Loucy (cell line): ENCODE data around the gene UBR4.

ENCODE experiments used
- H2AFZ ChIP-seq: fragments of 200-600 bp; sonication (generic); 2 replicates; pipeline ENCODE4 v1.6.0; 2016; ENCODE audit warnings: antibody characterized with exemption, mild to moderate bottlenecking, low read length, moderate library complexity
- H3F3A ChIP-seq: fragments of 200-600 bp; 2 replicates; pipeline ENCODE4 v1.6.0; 2016; ENCODE audit warnings: antibody characterized with exemption, low read depth, mild to moderate bottlenecking
- H3K27me3 ChIP-seq: fragments of 200-600 bp; sonication (generic); 2 replicates; pipeline ENCODE4 v1.6.1; 2014; ENCODE audit warnings: low read length, mild to moderate bottlenecking; ENCODE audit not compliant: insufficient read depth, poor library complexity, severe bottlenecking
- H3K36me3 ChIP-seq: fragments of 200-600 bp; sonication (generic); 2 replicates; pipeline ENCODE4 v1.6.1; 2016; ENCODE audit warnings: low read length; ENCODE audit not compliant: insufficient read depth
- H3K4me1 ChIP-seq: fragments of 200-600 bp; sonication (generic); 2 replicates; pipeline ENCODE4 v1.5.1; 2014; ENCODE audit warnings: low read length, mild to moderate bottlenecking; ENCODE audit not compliant: insufficient read depth, poor library complexity, severe bottlenecking
- H3K4me2 ChIP-seq: fragments of 200-600 bp; sonication (generic); 2 replicates; pipeline ENCODE4 v1.6.0; 2014; ENCODE audit warnings: antibody characterized with exemption, low read length, low read depth, mild to moderate bottlenecking; ENCODE audit not compliant: poor library complexity, severe bottlenecking
- H3K4me3 ChIP-seq: fragments of 200-600 bp; sonication (generic); 2 replicates; pipeline ENCODE4 v1.5.1; 2014; ENCODE audit warnings: low read length, mild to moderate bottlenecking, mixed read lengths; ENCODE audit not compliant: poor library complexity, severe bottlenecking
- H3K79me2 ChIP-seq: fragments of 200-600 bp; sonication (generic); 2 replicates; pipeline ENCODE4 v1.6.1; 2014; ENCODE audit warnings: low read length; ENCODE audit not compliant: insufficient read depth
- H3K9ac ChIP-seq: fragments of 200-600 bp; sonication (generic); 2 replicates; pipeline ENCODE4 v1.6.0; 2014; ENCODE audit warnings: mild to moderate bottlenecking, low read depth, low read length, moderate library complexity; ENCODE audit not compliant: poor library complexity, severe bottlenecking
- H3K9me2 ChIP-seq: fragments of 200-600 bp; sonication (generic); replicated peaks from 2 replicates; pipeline ENCODE4 v1.6.1; 2016; ENCODE audit warnings: low read depth, low read length, mixed read lengths
- H3K9me3 ChIP-seq: fragments of 200-600 bp; sonication (generic); 2 replicates; pipeline ENCODE4 v1.6.1; 2014; ENCODE audit warnings: mild to moderate bottlenecking, antibody characterized with exemption, low read length, low read depth; ENCODE audit not compliant: insufficient read depth
- H4K20me1 ChIP-seq: fragments of 200-600 bp; sonication (generic); 2 replicates; pipeline ENCODE4 v1.6.0; 2014; ENCODE audit warnings: antibody characterized with exemption, low read length, mild to moderate bottlenecking; ENCODE audit not compliant: insufficient read depth, poor library complexity, severe bottlenecking
- CTCF ChIP-seq: fragments of 200-600 bp; sonication (generic); conservative IDR thresholded peaks from 2 replicates; pipeline ENCODE4 v1.5.1; 2014; ENCODE audit warnings: mild to moderate bottlenecking, antibody characterized with exemption, low read length
- EZH2phosphoT487 ChIP-seq: fragments of 200-600 bp; IDR thresholded peaks from 2 replicates; pipeline ENCODE4 v1.6.1; 2018; ENCODE audit warnings: antibody characterized with exemption, mild to moderate bottlenecking, moderate library complexity, borderline replicate concordance

UBR4 gene

GRCh38 chr1:19084206-19084738, 125.8 kb downstream of the UBR4 start:
- Histone ChIP-seq H3K27me3 (no peaks in the 10 kb centered on the region), H2AFZ (no peak overlapping the region), H3K9me2 (no peaks in the 10 kb centered on the region), H4K20me1 (no peaks in the 10 kb centered on the region), H3K36me3 (peaks cover 98% of the 10 kb centered on the region; the same call in 1 of the 2 replicates), H3K4me3 (no peak overlapping the region), H3K4me2 (no peak overlapping the region), H3F3A (no peaks in the 10 kb centered on the region), H3K4me1 (no peaks in the 10 kb centered on the region), H3K79me2 (no peaks in the 10 kb centered on the region), H3K9me3 (no peaks in the 10 kb centered on the region), H3K9ac (no peak overlapping the region)
- TF ChIP-seq CTCF (no peak), EZH2phosphoT487 (no peak)

GRCh38 chr1:19083081-19083480, 127.0 kb downstream of the UBR4 start:
- Histone ChIP-seq H3K9me2 (no peaks in the 10 kb centered on the region), H3K9ac (no peak overlapping the region), H2AFZ (no peak overlapping the region), H3K27me3 (no peaks in the 10 kb centered on the region), H3K79me2 (no peaks in the 10 kb centered on the region), H3K4me2 (no peak overlapping the region), H3K9me3 (no peaks in the 10 kb centered on the region), H3K4me3 (no peak overlapping the region), H3F3A (no peaks in the 10 kb centered on the region), H3K4me1 (no peaks in the 10 kb centered on the region), H3K36me3 (peaks cover 97% of the 10 kb centered on the region; the same call in 1 of the 2 replicates), H4K20me1 (no peaks in the 10 kb centered on the region)
- TF ChIP-seq EZH2phosphoT487, result no peak
- no peak for TF ChIP-seq CTCF

- Histone ChIP-seq H3K4me3 (no peak overlapping the region), H4K20me1 (no peaks in the 10 kb centered on the region), H3K4me2 (no peak overlapping the region), H3K9ac (no peak overlapping the region), H3K27me3 (no peaks in the 10 kb centered on the region), H3K9me3 (no peaks in the 10 kb centered on the region), H2AFZ (no peak overlapping the region), H3F3A (no peaks in the 10 kb centered on the region), H3K4me1 (no peaks in the 10 kb centered on the region), H3K79me2 (no peaks in the 10 kb centered on the region), H3K9me2 (no peaks in the 10 kb centered on the region), H3K36me3 (peaks cover 95% of the 10 kb centered on the region; the same call in 1 of the 2 replicates)
- TF ChIP-seq EZH2phosphoT487, result no peak
- no peak for TF ChIP-seq CTCF
These were observed 128.7 kb downstream of the UBR4 start for GRCh38 chr1:19081218-19081893.
